IPS-NIHi7 (cell line): ENCODE data around the gene PRELID3B.
"Not testable (repeated sequence)": the region's sequence is repeated elsewhere in the genome, so short reads cannot be mapped to it uniquely, and the experiment has no call there.

Experiments
- DNase-seq: peaks from one replicate; pipeline ENCODE4 v3.0.0; 2012; ENCODE audit warnings: mixed read lengths; ENCODE audit errors: extremely low spot score

PRELID3B gene

DNA sequence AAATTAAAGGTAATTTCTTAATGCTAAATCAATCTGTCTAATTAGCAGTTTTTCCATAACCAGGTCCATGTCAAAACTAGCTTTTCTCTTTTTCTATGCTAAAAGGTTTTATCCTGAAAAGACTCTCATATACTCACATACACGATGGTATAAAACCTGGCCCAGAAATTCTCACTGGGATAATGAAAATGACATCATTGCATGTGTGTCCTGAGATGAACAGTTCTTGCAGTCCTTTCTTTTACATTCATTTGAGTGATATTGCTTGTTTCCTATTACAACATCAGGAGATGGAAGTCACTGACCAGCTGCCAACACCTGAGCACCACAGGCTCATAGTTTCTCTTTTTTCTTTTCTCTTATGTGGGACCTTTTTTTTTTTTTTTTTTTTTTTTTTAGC, 7.9 kb upstream of the PRELID3B start:
- DNase-seq: no peak

- DNase-seq: no peak
Observed at GRCh38 chr20:59048681-59049030, 6.1 kb upstream of the PRELID3B start.

- no peak for DNase-seq
Observed at GRCh38 chr20:59047938-59048680, 5.5 kb upstream of the PRELID3B start.

DNA sequence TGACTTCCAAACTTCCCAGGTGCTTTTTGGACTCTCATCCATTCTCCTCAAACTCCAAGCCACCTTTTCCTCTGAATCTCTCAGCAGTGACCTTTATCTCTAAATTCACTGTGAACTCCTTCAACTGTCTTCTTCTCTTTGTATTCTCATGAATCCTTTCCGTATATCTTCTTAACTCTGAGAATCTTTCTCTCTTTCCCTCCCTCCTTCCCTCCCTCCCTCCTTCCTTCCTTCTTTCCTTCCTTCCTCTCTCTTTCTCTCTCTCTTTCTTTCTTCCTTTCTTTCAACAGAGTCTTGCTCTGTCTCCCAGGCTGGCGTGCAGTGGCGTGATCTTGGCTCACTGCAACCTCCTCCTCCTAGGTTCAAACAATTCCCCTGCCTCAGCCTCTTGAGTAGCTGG, 4.3 kb upstream of the PRELID3B start:
- no peak for DNase-seq

DNA sequence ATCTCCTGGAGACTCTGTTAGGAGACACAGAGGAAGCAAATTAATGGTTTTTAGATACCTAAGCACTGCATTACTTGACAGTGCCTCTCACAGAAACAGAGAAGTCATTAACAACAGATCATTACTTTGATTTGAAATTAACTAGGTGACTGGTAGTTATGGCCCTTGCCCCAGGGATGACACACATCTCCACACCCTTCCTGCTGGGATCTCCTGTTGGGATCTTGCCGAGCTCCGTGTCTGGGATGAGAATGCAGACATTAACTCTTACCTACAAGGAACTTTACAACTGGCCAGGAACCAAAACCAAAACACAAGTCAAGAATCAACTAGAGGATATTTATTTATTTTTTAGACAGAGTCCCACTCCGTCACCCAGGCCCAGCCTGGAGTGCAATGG, 2.2 kb upstream of the PRELID3B start:
- no peak for DNase-seq

DNA sequence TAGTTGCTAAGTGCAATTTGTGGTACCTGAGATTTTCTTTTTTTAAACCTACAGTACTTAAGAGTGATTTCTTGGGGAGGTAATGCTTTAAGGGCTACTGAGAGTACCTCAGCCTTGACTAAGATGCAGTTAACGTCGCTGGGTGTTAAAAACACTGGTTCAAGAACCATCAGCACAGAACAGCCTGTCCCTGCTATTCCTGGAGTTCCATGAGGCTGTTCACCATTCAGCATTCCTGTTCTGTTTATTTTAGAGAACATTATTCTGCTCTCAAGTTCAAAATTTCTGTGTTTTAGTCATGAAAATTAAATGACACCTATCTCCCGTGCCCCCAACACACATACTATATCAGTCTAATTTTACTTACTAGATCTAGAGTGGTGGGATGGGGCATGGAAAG, 1.7 kb upstream of the PRELID3B start:
- DNase-seq: no peak

- no peak for DNase-seq
Observed at GRCh38 chr20:59043698-59044097, 1.1 kb upstream of the PRELID3B start.

- peak; percentile 98 for DNase-seq
Observed at GRCh38 chr20:59042796-59043631, 428 bp upstream of the PRELID3B start.

- DNase-seq: not testable (repeated sequence)
Observed at GRCh38 chr20:59041487-59041886, 1.1 kb downstream of the PRELID3B start.

GRCh38 chr20:59040667-59041066, 1.9 kb downstream of the PRELID3B start:
- DNase-seq: no peak

DNA sequence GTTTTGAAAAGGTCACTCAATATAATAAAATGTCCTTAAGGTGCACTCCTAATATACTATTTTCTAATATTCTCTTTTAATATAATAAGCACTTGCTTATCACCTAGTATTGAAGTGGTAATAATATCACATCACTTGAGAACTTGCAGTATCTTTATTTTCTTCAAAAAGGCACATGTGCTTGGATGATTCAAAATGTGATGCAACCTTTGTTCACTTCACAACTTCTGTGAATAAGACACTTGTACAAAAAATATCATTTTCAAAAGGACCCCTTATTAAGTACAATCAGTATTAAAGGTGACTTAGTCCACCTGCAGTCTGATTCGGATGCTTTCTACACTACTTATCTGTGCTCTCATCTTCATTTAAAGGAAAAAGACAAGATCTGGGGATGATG, 3.4 kb downstream of the PRELID3B start:
- no peak for DNase-seq

DNA sequence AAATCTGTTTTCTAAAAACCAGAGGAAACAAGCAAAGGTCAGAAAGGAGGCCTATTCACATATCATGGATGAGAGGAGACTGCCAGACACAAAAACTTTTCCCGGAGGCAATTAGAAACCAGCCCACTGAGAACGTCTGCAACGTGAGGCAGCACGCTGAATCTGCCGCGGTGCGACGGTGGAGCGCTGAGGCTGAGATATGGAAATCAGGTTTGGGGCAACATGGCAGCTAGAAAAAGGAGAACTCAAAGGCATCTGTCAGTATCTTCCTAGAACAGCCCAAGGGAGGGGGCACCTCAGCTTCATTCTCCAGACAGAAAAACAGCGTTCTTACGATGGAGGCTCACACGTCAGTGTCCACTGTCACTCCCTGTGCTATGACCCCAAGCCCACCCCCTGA, 5.2 kb downstream of the PRELID3B start:
- DNase-seq: no peak

DNA sequence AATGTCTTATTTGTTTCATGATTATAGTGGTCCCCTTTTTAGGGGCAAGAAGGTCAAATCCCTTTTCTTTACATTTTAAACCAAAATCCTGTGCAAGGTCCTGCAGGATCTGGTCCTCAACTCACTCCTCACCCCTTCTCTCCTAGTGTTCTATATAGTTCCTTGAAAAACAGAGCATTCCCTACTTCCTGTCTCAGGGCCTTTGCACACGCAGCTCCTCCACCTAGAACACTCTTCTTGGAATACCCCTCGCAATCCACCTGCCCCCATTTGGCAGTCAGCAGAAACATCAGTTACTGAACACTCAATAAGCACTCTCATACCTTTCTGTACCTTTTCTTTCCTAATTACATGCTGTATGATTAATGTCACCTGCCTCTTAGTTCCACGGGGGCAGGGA, 7.2 kb downstream of the PRELID3B start:
- DNase-seq: no peak

- no peak for DNase-seq
Observed at GRCh38 chr20:59033616-59034165, 8.9 kb downstream of the PRELID3B start.

DNA sequence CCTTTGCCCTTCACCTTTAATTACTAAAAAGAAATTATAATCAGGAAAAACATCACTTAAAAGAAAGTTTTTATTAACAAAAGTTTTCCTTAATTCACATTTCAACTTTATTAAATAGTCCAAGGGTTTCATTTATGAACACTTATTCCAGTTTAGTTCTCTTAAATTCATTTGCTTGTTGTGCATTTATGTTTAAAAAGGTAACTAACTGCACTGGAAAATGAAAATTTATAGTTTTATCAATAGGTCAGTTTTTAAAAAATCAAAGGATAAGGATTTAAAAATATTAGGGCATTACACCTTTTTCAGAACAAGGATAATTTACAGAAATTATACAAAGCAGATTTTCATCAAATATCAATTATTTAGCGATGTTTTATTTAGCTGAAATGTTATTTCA, 9.5 kb downstream of the PRELID3B start:
- no peak for DNase-seq

DNA sequence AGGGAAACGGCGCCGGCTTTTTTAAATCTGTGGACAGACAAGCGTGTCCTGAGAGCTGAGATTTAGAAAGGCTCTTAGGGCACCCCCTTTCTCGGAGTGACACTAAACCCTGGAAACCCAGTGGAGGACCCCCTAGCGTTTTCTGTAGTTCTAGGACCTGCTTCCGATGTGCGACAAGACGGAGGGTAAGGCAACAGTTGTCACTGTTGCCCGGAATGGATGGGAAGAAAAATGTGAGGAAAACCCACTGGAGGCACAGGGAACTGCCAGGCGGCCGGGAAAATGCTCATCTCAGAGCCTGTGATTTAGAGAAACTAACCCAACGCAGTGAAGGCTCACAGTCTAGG, 9.9 kb downstream of the PRELID3B start:
- peak; percentile 27 for DNase-seq

DNA sequence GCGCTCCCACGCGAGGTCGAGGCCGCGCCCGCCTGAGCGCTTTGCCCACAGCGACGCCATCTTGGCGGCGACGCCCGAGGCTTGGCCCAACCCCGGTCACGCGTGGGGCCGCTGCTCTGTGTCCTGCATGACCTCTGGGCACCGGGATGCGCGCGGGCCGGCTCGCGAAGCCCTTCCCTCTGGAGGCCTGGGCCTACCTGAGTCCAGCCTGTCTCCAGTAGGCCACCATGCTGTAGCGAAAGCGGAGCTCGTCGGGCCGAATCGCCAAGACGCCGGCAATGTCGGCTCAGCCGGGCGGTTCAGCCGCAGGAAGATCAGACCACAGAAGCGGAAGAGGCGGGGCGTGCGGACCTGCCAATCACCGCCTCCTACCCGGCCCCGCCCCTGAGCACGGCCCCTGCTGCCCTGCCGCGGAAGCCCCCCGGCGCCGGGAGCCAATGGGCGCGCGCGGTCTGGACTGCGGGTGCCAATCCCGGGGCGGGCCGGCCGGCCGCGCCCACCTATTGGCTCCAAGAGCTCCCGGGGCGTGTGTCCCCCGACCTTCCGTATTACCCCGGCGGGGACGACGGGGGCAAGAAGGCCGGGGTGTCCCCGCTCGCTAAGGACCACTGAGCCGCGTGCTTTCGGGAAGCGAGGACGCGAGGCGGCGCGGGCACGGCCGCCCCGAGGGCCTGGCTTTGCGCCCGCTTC, 10.4 kb downstream of the PRELID3B start, which contains the start of gene ATP5F1E:
Gene ATP5F1E (minus strand): TSS at position 313 of the 690 bp plus-strand sequence. CDS start 84 bp downstream, at position 229.
- peak; percentile 99 for DNase-seq

DNA sequence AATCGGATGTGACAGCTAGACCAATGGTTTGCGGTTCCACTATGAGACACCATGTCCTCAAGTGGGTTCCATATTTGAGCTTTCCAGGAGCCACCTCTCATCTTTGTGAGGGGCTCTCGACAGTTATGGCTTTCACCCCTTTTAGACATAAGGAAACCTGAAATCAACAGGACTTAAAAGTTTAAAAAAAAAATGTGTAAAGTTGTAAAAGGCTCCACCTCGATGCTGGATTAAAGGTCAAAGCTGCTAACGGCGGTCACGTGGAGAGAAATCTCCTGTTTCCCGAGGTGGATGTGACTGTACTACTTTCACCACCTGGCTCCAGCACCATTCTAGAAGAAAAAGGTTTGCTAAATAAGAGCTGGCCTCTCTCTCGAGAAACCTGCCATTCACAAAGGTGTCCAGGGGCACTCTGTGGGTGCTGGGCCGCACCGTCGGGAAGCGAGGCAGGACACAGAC, 11.0 kb downstream of the PRELID3B start:
- DNase-seq: no peak

GRCh38 chr20:59030911-59031563, 11.5 kb downstream of the PRELID3B start:
- DNase-seq: no peak

GRCh38 chr20:59028812-59029211, 13.8 kb downstream of the PRELID3B start:
- DNase-seq: no peak

- DNase-seq: no peak
Observed at GRCh38 chr20:59027741-59028320, 14.8 kb downstream of the PRELID3B start.
